T-cell (primary cell): ENCODE results near the gene SLC12A8. TPM values are rescaled to one million over a fixed set of nuclear protein-coding genes. Genes with fewer than 3 reads are reported as not detected.

Experiments used
- ATAC-seq, 4 experiments: fragments of 200-7000 bp in 3 of 4; fragments of 150-1000 bp in 1 of 4; cut with Tn5 transposase; replicated peaks in 1 of 4; 1 replicate in 3 of 4; 2 replicates in 1 of 4; pipeline ENCODE4 v1.10.0; 2021; ENCODE audit warnings: moderate library complexity in 3 of 4, mild to moderate bottlenecking in 2 of 4, moderate number of reproducible peaks in 1 of 4
- CTCF ChIA-PET, 2 donors: fragments of 300-600 bp; sonication (Branson Sonifier 250); formaldehyde crosslinking; loops; one replicate each; lab custom pipeline; 2022; ENCODE audit warnings: antibody characterized with exemption in 2 of 2; lab: Charles Lee
- POLR2A ChIA-PET, 2 donors: fragments of 300-600 bp; sonication (Branson Sonifier 250); formaldehyde crosslinking; loops; one replicate each; lab custom pipeline; 2022; ENCODE audit warnings: antibody characterized with exemption in 2 of 2; lab: Charles Lee
- DNase-seq, 35 experiments: peaks; one replicate each; pipeline versions ENCODE4 v3.0.0 to v3.0.0-alpha.2; 2013 to 2023
- H3K27ac ChIP-seq: one replicate; pipeline ENCODE4 v1.5.1; 2013; ENCODE audit warnings: low read length
- H3K27me3 ChIP-seq, 2 experiments: replicated peaks in 1 of 2; 1 replicate in 1 of 2; 2 replicates in 1 of 2; pipeline versions ENCODE4 v1.6.1 to v1.7.0; 2013; ENCODE audit warnings: low read length in 1 of 2, mixed read lengths in 1 of 2; ENCODE audit not compliant: control insufficient read depth in 2 of 2, insufficient read depth in 2 of 2; ENCODE audit errors: extremely low read depth in 1 of 2
- H3K36me3 ChIP-seq, 2 donors: 1 replicate in 1 of 2; 2 replicates in 1 of 2; pipeline versions ENCODE4 v1.6.1 to v1.7.0; 2013; ENCODE audit warnings: low read length in 1 of 2; ENCODE audit not compliant: control insufficient read depth in 2 of 2, insufficient read depth in 1 of 2; ENCODE audit errors: extremely low read depth in 1 of 2
- H3K4me1 ChIP-seq, 2 experiments: 1 replicate in 1 of 2; 2 replicates in 1 of 2; pipeline versions ENCODE4 v1.6.1 to v1.7.0; 2013; ENCODE audit warnings: low read length in 2 of 2, mixed read lengths in 1 of 2; ENCODE audit not compliant: insufficient read depth in 2 of 2, control insufficient read depth in 1 of 2; ENCODE audit errors: extremely low read depth in 1 of 2
- H3K4me3 ChIP-seq, 2 donors: 1 replicate in 1 of 2; 2 replicates in 1 of 2; pipeline versions ENCODE4 v1.5.1 to v1.7.0; 2013; ENCODE audit warnings: mild to moderate bottlenecking in 2 of 2, low read length in 1 of 2, moderate library complexity in 1 of 2; ENCODE audit not compliant: control insufficient read depth in 1 of 2; ENCODE audit errors: extremely low read depth in 1 of 2
- H3K9me3 ChIP-seq: 2 replicates; pipeline ENCODE4 v1.7.0; 2013
- H3K27ac Mint-ChIP-seq, 2 donors: one replicate each; pipeline ENCODE4 v1.8.0; 2020 to 2021; ENCODE audit warnings: mild to moderate bottlenecking in 2 of 2, mixed read lengths in 2 of 2
- H3K27me3 Mint-ChIP-seq, 2 donors: one replicate each; pipeline ENCODE4 v1.8.0; 2021 to 2022; ENCODE audit warnings: mixed read lengths in 2 of 2
- H3K36me3 Mint-ChIP-seq: one replicate; pipeline ENCODE4 v1.8.0; 2021; ENCODE audit warnings: mixed read lengths
- H3K4me1 Mint-ChIP-seq, 3 donors: one replicate each; pipeline ENCODE4 v1.8.0; 2020 to 2022; ENCODE audit warnings: mixed read lengths in 3 of 3, mild to moderate bottlenecking in 1 of 3
- H3K4me3 Mint-ChIP-seq, 3 donors: one replicate each; pipeline ENCODE4 v1.8.0; 2020 to 2022; ENCODE audit warnings: mild to moderate bottlenecking in 3 of 3, mixed read lengths in 3 of 3, moderate library complexity in 3 of 3
- H3K9me3 Mint-ChIP-seq, 3 donors: one replicate each; pipeline ENCODE4 v1.8.0; 2020 to 2022; ENCODE audit warnings: mixed read lengths in 3 of 3
- WGBS: methylation state at CpG from one replicate; pipeline ENCODE4 v1.1.5; 2013; ENCODE audit warnings: missing lambda C conversion rate; ENCODE audit not compliant: insufficient coverage; 5-methylcytosine and 5-hydroxymethylcytosine counted together
- total RNA-seq, 35 experiments: library from RNA in 6 of 35; stranded (reverse) in 6 of 35; fragments of 120-200 nt in 1 of 35; gene quantifications; one replicate each; pipeline versions ENCODE4 v1.2.1 to v1.2.4 and lab custom pipeline; 2013 to 2026

The SLC12A8 gene
- total RNA-seq, 5 donors from 2014 or later (not counting 1 experiment from before 2014, with no cell fraction given) = 0.50 to 0.96 (median 0.60) TPM; not detected in 2

DNA sequence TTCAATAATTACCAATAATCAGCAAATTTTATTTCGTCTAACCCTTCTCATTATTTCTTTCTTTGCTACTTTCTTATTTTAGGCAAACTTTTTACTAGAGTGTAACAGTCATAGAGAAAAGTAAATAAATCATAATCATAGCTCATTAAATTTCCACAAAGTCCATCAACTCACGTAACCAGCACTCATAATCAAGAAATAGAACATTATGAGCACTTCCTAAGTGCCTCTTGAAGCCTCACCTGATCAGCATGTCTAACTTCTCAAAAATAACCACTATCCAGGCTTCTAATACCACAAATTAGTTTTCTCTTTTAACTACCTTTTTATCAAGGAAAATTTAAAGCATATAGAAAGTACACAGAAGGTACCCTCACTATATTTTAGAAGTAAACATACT lies 38.4 kb upstream of the SLC12A8 start:
- DNase-seq (no peak), ATAC-seq (no peak)
- H3K27ac Mint-ChIP-seq = no peak overlapping the region
- H3K9me3 Mint-ChIP-seq = no peaks in the 10 kb centered on the region
- no peak overlapping the region for H3K4me3 ChIP-seq
- no peak overlapping the region for H3K4me3 Mint-ChIP-seq
- no peaks in the 10 kb centered on the region for H3K9me3 ChIP-seq
- H3K36me3 Mint-ChIP-seq = peaks cover 49% of the 10 kb centered on the region
- no peaks in the 10 kb centered on the region for H3K27me3 ChIP-seq
- H3K27ac ChIP-seq = no peak overlapping the region
- H3K4me1 Mint-ChIP-seq = peaks cover 0 to 5% (median 2%) of the 10 kb centered on the region in 3 donors
- ChIA-PET CTCF (interaction anchor here in 1 of 2 donors (0.5 kb wide), 1 partner anchor 10 kb away, joined by 3 read pairs; no protein-coding TSS in a partner anchor), POLR2A (no interaction called here)
- WGBS = 91% methylated on average over 1 of the region's 2 CpGs
- no peaks in the 10 kb centered on the region for H3K4me1 ChIP-seq
- H3K27me3 Mint-ChIP-seq = no peaks in the 10 kb centered on the region
- peaks cover 3 to 6% of the 10 kb centered on the region in 2 donors for H3K36me3 ChIP-seq

DNA sequence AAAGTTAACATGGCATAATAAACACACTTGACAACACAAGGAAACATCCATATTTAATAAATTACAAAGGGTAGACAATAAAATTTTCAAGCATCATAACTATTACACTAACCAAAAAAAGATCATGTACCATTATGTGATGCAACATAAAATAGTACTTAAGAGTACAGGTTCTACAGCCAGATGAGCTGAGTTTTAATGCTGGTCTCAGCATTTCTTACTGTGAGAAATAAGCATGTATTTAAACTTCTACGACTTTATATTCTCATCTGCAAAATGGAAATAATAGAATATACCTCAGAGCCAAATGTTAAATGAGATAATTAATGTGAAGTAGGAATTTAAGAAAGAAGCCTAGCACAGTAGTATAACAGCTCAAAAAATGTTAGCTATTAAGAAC lies 33.7 kb upstream of the SLC12A8 start:
- POLR2A ChIA-PET = interaction anchor here (0.6 to 0.7 kb wide), 3 partner anchors 12 to 203 kb away, joined by 3 to 7 read pairs (median 4); no protein-coding TSS in a partner anchor
- H3K4me3 ChIP-seq = no peak overlapping the region
- no CpG with 5 or more reads among the region's 1 CpG for WGBS
- H3K9me3 Mint-ChIP-seq = no peaks in the 10 kb centered on the region
- DNase-seq (no peak), ATAC-seq (no peak)
- no peaks in the 10 kb centered on the region for H3K4me1 ChIP-seq
- H3K36me3 ChIP-seq = peaks cover 0 to 6% of the 10 kb centered on the region in 2 donors
- H3K27ac Mint-ChIP-seq = no peak overlapping the region
- no peak overlapping the region for H3K27ac ChIP-seq
- H3K27me3 ChIP-seq = no peaks in the 10 kb centered on the region
- H3K36me3 Mint-ChIP-seq = peaks cover 42% of the 10 kb centered on the region
- CTCF ChIA-PET = no interaction called here
- no peaks in the 10 kb centered on the region for H3K9me3 ChIP-seq
- no peak overlapping the region for H3K4me3 Mint-ChIP-seq
- H3K27me3 Mint-ChIP-seq = no peaks in the 10 kb centered on the region
- H3K4me1 Mint-ChIP-seq = peaks cover 2 to 7% (median 2%) of the 10 kb centered on the region in 3 donors

DNA sequence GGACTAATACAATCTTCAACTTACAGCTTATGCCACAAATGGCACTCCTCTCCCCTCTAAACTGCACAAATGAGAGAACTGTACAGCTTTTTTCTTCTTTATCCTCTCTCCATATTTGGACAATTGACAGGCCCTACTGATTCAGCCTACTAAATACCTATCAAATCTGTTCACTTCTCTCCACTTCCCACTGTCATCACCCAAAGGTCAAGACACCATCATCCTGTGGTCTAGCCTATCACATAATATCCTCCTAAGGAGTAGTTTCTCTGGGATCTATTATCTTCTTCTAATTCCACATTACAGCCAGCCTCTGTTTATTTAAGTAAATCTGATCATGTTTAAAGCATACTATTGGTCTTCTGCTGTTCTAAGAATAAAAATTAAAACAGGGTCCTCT lies 33.0 kb upstream of the SLC12A8 start:
- Histone ChIP-seq H3K9me3 (no peaks in the 10 kb centered on the region), H3K4me3 (no peak overlapping the region), H3K27me3 (no peaks in the 10 kb centered on the region), H3K36me3 (peaks cover 0 to 6% of the 10 kb centered on the region in 2 donors), H3K4me1 (no peaks in the 10 kb centered on the region), H3K27ac (no peak overlapping the region)
- ATAC-seq (no peak), DNase-seq (no peak)
- ChIA-PET POLR2A (no interaction called here), CTCF (no interaction called here)
- Mint-ChIP-seq H3K27me3 (no peaks in the 10 kb centered on the region), H3K36me3 (peaks cover 40% of the 10 kb centered on the region), H3K4me3 (no peak overlapping the region), H3K9me3 (no peaks in the 10 kb centered on the region), H3K4me1 (peaks cover 3 to 7% (median 4%) of the 10 kb centered on the region in 3 donors), H3K27ac (peak overlapping the region in 1 of 2 donors; percentile 31)

DNA sequence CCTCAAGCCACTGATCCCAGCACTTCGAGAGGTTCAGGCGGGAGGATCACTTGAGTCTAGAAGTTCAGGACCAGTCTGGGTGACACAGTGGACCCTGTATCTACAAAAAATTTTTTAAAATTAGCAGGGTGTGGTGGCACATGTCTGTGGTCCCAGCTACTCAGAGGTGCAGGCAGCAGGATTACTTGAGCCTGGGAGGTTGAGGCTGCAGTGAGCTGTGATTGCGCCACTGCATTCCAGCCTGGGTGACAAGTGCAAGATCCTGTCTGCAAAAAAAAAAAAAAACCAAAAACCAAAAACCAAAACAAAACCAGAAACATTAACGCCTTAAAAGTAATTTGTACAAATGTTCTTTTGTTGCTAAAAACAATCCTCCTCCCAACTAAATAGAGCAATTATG lies 27.9 kb upstream of the SLC12A8 start:
- Histone ChIP-seq H3K4me3 (no peak overlapping the region), H3K9me3 (no peaks in the 10 kb centered on the region), H3K4me1 (no peaks in the 10 kb centered on the region), H3K27me3 (no peaks in the 10 kb centered on the region), H3K27ac (no peak overlapping the region), H3K36me3 (no peaks in the 10 kb centered on the region)
- peaks cover 48% of the 10 kb centered on the region for H3K36me3 Mint-ChIP-seq
- no peaks in the 10 kb centered on the region for H3K27me3 Mint-ChIP-seq
- H3K4me1 Mint-ChIP-seq = peaks cover 3 to 11% (median 3%) of the 10 kb centered on the region in 3 donors
- ChIA-PET CTCF (no interaction called here), POLR2A (interaction anchor here (0.5 to 0.7 kb wide), 2 partner anchors 7 to 204 kb away, joined by 3 to 4 read pairs; no protein-coding TSS in a partner anchor)
- ATAC-seq = no peak
- 67% methylated on average over 2 of the region's 4 CpGs for WGBS
- no peaks in the 10 kb centered on the region for H3K9me3 Mint-ChIP-seq
- no peak overlapping the region for H3K4me3 Mint-ChIP-seq
- no peak overlapping the region for H3K27ac Mint-ChIP-seq
- DNase-seq = no peak

DNA sequence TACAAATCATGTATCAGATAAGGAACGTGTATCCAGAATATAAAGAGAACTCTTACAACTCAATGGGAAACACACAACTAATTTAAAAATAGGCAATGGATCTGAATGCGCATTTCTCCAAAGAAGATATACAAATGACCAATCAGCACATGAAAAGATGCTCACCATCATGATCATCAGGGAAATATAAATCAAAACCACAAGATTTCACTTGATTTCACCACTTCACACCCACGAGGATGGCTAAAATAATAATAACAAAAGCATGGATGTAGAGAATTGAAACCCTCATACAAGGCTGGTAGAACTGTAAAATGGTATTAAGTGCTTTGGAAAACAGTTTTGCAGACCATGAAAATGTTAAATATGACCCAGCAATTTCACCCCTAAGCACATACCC lies 26.7 kb upstream of the SLC12A8 start:
- Histone ChIP-seq H3K4me1 (no peaks in the 10 kb centered on the region), H3K4me3 (no peak overlapping the region), H3K27ac (no peak overlapping the region), H3K27me3 (no peaks in the 10 kb centered on the region), H3K9me3 (no peaks in the 10 kb centered on the region), H3K36me3 (no peaks in the 10 kb centered on the region)
- Mint-ChIP-seq H3K4me1 (peaks cover 3 to 8% (median 3%) of the 10 kb centered on the region in 3 donors), H3K27ac (no peak overlapping the region), H3K9me3 (no peaks in the 10 kb centered on the region), H3K36me3 (peaks cover 53% of the 10 kb centered on the region), H3K27me3 (no peaks in the 10 kb centered on the region), H3K4me3 (no peak overlapping the region)
- ChIA-PET CTCF (no interaction called here), POLR2A (no interaction called here)
- no CpG with 5 or more reads among the region's 3 CpGs for WGBS
- ATAC-seq = no peak
- no peak for DNase-seq

DNA sequence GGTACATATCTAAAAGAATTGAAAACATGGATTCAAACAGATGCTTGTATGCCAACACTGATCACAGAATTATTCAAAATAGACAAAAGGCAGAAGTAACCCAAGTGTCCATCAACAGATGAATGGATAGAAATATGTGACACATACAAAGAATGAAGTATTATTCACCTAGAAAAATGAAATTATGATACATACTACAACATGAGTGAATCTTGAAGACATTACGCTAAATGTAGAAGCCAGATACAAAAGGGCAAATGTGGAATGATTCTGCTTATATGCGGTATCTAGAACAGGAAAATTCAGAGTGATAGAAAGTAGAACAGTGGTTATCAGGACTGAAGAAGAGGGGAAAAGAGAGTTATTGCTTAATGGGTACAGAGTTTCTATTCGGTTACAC lies 26.2 kb upstream of the SLC12A8 start:
- no peaks in the 10 kb centered on the region for H3K27me3 ChIP-seq
- no peaks in the 10 kb centered on the region for H3K9me3 ChIP-seq
- Mint-ChIP-seq H3K27me3 (no peaks in the 10 kb centered on the region), H3K36me3 (peaks cover 54% of the 10 kb centered on the region), H3K9me3 (no peaks in the 10 kb centered on the region), H3K27ac (no peak overlapping the region), H3K4me3 (no peak overlapping the region), H3K4me1 (peaks cover 3 to 8% (median 3%) of the 10 kb centered on the region in 3 donors)
- POLR2A ChIA-PET = no interaction called here
- no peak for ATAC-seq
- H3K27ac ChIP-seq = no peak overlapping the region
- H3K4me3 ChIP-seq = no peak overlapping the region
- no peaks in the 10 kb centered on the region for H3K4me1 ChIP-seq
- CTCF ChIA-PET = no interaction called here
- WGBS = no CpG with 5 or more reads among the region's 3 CpGs
- no peak for DNase-seq
- H3K36me3 ChIP-seq = peaks cover 0 to 2% of the 10 kb centered on the region in 2 donors
